Left ventricle myocardium inferior (tissue), 1 donor: ENCODE data around the gene IL17RD. TPM values are rescaled to one million over a fixed set of nuclear protein-coding genes. Genes with fewer than 3 reads are reported as not detected.

Experiments
- DNase-seq: peaks from one replicate; pipeline ENCODE4 v3.0.0-alpha.2; 2020
- H3K27ac ChIP-seq: fragments of 200-600 bp; replicated peaks from 2 replicates; pipeline ENCODE4 v1.8.0; 2021
- H3K27me3 ChIP-seq: fragments of 200-600 bp; 2 replicates; pipeline ENCODE4 v1.8.0; 2021; ENCODE audit warnings: low read depth
- H3K36me3 ChIP-seq: fragments of 200-600 bp; 2 replicates; pipeline ENCODE4 v1.8.0; 2021
- H3K4me1 ChIP-seq: fragments of 200-600 bp; 2 replicates; pipeline ENCODE4 v1.8.0; 2021
- H3K4me3 ChIP-seq: fragments of 200-600 bp; 2 replicates; pipeline ENCODE4 v1.8.0; 2021; ENCODE audit warnings: mild to moderate bottlenecking, moderate library complexity
- H3K9me3 ChIP-seq: fragments of 200-600 bp; replicated peaks from 2 replicates; pipeline ENCODE4 v1.8.0; 2021
- intact Hi-C: fragments of 100-400 bp; cut with micrococcal nuclease; formaldehyde crosslinking; loops from one replicate; pipeline ENCODE4 v1.11.0; 2022
- total RNA-seq: library from RNA; stranded (reverse); fragmentation: NEBNext Ultra II Directional; extraction: Animal tissue kit (Norgen Biotek cat#: 25700); gene quantifications from one replicate; pipeline ENCODE4 v1.2.1, GENCODE V29; 2021
- TF ChIP-seq, protein P1 (sequence below): fragments of 200-600 bp; IDR thresholded peaks from 2 replicates; pipeline ENCODE4 v1.8.0; 2021; ENCODE audit warnings: antibody characterized with exemption, mild to moderate bottlenecking, borderline replicate concordance
- donor health status: DM: no; HTN: yes; CAD: no; lungs with severe emphysema.

IL17RD gene
- total RNA-seq, 1 donor from 2014 or later: 9.6 TPM

DNA sequence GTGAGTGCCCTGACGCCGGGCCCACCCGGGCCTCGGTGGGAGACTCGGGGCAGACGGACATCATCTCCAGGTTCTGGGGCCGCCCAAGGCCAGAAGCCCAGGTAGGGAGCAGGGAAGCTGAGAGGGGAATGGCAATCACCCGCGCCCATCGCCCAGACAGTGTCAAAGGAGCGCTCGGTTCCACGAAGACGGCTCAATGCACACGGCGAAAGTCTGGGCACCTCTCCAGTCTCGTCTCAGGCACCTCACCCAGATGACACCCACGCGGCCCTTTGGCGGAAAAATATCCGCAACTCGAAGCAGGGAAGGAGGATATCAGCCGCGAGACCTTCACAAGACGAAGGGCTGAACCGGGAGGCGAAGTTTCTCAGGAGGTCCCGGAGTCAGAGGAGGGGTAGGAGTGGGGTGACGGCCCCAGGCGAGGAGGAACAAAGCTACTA, 916 bp downstream of the IL17RD start:
- Histone ChIP-seq H3K4me1 (peaks cover 61% of the 10 kb centered on the region), H3K27ac (peak overlapping the region; percentile 74), H3K4me3 (peak overlapping the region; percentile 97), H3K36me3 (no peaks in the 10 kb centered on the region), H3K27me3 (peaks cover 3% of the 10 kb centered on the region), H3K9me3 (no peaks in the 10 kb centered on the region)
- TF ChIP-seq, protein P1, sequence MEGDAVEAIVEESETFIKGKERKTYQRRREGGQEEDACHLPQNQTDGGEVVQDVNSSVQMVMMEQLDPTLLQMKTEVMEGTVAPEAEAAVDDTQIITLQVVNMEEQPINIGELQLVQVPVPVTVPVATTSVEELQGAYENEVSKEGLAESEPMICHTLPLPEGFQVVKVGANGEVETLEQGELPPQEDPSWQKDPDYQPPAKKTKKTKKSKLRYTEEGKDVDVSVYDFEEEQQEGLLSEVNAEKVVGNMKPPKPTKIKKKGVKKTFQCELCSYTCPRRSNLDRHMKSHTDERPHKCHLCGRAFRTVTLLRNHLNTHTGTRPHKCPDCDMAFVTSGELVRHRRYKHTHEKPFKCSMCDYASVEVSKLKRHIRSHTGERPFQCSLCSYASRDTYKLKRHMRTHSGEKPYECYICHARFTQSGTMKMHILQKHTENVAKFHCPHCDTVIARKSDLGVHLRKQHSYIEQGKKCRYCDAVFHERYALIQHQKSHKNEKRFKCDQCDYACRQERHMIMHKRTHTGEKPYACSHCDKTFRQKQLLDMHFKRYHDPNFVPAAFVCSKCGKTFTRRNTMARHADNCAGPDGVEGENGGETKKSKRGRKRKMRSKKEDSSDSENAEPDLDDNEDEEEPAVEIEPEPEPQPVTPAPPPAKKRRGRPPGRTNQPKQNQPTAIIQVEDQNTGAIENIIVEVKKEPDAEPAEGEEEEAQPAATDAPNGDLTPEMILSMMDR: no peak
- intact Hi-C loops: loop anchor here (10.0 kb wide), 1 partner anchor 59 kb away; no protein-coding TSS in a partner anchor
- DNase-seq: peak; percentile 54

DNA sequence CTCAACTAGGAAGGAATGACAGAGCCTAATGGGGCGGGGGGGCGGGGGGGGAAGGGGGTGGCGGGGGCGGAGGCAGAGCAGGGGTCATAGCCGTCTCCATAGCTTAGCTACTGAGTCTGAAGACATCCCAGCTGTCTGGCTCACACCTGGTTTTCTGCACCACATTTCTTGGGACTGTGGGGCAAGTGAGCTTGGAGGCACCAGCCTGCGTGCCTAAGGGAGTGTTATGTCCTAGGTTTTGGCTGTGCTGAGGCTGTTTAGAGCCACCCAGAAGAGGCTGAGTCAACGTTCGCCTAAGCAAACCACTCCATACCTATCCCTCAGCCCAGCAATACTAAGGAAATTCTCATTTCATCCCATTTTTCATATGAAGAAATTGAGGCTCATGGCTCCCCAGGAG, 1.4 kb downstream of the IL17RD start:
- Histone ChIP-seq H3K27me3 (peaks cover 3% of the 10 kb centered on the region), H3K36me3 (no peaks in the 10 kb centered on the region), H3K9me3 (no peaks in the 10 kb centered on the region), H3K4me1 (peaks cover 66% of the 10 kb centered on the region), H3K4me3 (peak overlapping the region; percentile 97), H3K27ac (peak overlapping the region; percentile 74)
- intact Hi-C loops: loop anchor here (10.0 kb wide), 1 partner anchor 59 kb away; no protein-coding TSS in a partner anchor
- DNase-seq: no peak
- TF ChIP-seq, protein P1: no peak

DNA sequence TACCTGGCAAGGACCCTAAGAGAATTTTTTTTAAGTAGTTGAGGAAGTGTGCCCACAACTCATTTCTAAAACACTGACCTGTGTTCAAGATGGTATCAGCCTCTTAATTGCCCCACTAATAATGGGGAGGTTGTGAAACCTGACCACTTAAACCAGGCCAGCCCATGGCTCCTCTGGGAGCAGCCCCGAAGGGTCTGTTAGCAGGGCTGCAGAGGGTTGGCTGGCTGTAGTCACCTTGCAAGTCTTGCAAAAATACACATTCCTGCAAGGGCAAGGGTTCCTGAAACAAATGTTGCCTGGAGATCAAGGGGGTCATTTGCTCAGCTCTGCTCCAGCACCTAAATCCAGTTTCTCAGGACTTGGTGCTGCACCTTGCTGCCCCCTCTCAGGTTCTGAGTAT, 3.2 kb downstream of the IL17RD start:
- TF ChIP-seq, protein P1: no peak
- peaks cover 4% of the 10 kb centered on the region for H3K27me3 ChIP-seq
- H3K36me3 ChIP-seq: no peaks in the 10 kb centered on the region
- DNase-seq: no peak
- H3K9me3 ChIP-seq: no peaks in the 10 kb centered on the region
- intact Hi-C loops: loop anchor here (10.0 kb wide), 1 partner anchor 57 kb away; no protein-coding TSS in a partner anchor
- peak overlapping the region; percentile 82 for H3K27ac ChIP-seq
- H3K4me1 ChIP-seq: peaks cover 74% of the 10 kb centered on the region
- H3K4me3 ChIP-seq: no peak overlapping the region

DNA sequence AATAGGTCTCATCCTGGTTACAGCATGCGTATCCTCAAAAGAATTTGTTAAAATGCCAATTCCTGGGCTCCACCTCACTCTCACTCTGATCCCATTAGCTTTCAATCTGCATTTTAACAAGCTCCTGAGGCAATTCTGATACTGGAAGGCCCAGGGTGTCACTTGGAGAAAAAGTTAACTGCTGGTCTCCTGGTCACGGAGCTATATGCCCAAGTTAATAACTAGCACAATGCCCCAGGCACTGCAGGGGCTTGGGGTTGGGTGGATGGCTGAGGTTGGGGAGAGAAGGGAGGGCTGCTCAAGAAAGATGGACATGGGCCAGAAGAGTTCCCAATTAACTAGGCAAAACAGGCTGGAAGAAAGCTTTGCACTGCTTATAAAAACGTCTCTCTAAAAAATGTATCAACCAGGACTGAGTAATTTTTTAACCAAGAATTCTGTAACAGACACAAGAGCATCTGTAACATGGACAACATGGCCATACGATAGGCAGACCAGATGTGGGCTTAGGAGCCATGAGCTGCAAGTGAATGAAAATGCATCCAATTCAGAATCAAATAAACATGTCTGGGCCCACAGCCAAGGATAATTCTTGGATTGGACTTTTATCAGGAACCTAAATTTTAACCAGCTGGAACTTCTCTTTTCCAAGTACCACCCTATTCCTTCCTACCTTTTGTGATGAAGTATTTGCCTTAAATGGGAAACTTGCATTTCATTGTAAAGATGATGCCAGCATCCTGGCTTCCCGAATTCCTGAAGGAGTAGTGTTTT, 4.2 kb downstream of the IL17RD start:
- Histone ChIP-seq H3K36me3 (no peaks in the 10 kb centered on the region), H3K27ac (peak overlapping the region; percentile 82), H3K9me3 (no peaks in the 10 kb centered on the region), H3K27me3 (peaks cover 9% of the 10 kb centered on the region), H3K4me3 (no peak overlapping the region), H3K4me1 (peaks cover 74% of the 10 kb centered on the region)
- intact Hi-C loops: loop anchor here (10.0 kb wide), 1 partner anchor 56 kb away; no protein-coding TSS in a partner anchor
- TF ChIP-seq, protein P1: no peak
- DNase-seq: no peak

DNA sequence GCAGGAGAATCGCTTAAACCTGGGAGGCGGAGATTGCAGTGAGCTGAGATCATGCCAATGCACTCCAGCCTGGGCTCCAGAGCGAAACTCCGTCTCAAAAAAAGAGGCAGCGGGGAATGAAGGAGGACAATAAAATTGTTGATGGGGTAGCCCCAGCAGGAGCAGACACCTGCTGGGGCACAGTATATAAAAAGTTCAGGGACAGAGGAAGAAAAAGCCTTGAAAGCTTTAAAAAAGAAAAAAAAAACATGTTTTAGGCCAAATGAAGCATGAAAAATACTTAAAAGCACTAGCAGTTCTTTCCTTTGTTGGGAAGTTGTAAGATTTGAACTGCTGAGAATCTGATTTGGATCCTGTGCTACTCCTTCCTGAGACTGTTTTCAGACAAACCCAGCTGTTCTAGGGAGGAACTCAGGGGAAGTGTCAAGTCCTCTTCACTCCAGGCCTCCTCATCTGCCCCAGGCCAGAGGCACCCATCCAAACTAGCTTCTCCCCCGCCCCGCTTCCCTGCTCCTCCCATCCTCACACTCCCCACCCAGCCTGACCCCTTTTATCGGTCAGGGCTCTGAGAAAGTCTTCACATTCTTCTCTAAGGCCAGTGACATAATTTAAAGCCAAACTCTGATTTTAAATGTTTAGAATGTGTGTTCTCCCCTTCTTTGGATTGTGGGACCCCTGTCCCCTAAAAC, 4.9 kb downstream of the IL17RD start:
- peak; percentile 64 for DNase-seq
- Histone ChIP-seq H3K27ac (peak overlapping the region; percentile 82), H3K4me3 (no peak overlapping the region), H3K4me1 (peaks cover 75% of the 10 kb centered on the region), H3K27me3 (peaks cover 14% of the 10 kb centered on the region), H3K36me3 (no peaks in the 10 kb centered on the region), H3K9me3 (no peaks in the 10 kb centered on the region)
- intact Hi-C loops: loop anchor here (10.0 kb wide), 1 partner anchor 55 kb away; no protein-coding TSS in a partner anchor
- TF ChIP-seq, protein P1: no peak
